ENCODE results near the gene BBOF1. TPM values are rescaled to one million over a fixed set of nuclear protein-coding genes. Genes with fewer than 3 reads are reported as not detected.
"Not testable (repeated sequence)": the region's sequence is repeated elsewhere in the genome, so short reads cannot be mapped to it uniquely, and the experiment has no call there.

BBOF1 gene
- total RNA-seq: 1 to 10 TPM; 6.8 to 7.2 TPM
- long read RNA-seq, donor 1, partial matches to known transcripts: 0 of 5 reads
- long read RNA-seq, donor 1, other reads (novel, unspliced or antisense): 5 of 5 reads
- long read RNA-seq, donor 2, partial matches to known transcripts: 1 of 7 reads
- long read RNA-seq, donor 2, other reads (novel, unspliced or antisense): 6 of 7 reads

GRCh38 chr14:74018586-74019407, at the start of gene BBOF1, which contains the start of gene ENTPD5:
TSS of gene BBOF1 (plus strand) at chr14:74019349. CDS start at chr14:74019479, 130 bp downstream.
TSS of gene ENTPD5 (minus strand) at chr14:74019288. CDS start at chr14:73988102, 31,186 bp downstream.
- DNase-seq (ENCODE audit: low spot score): peak; percentile 95
- intact Hi-C loops (cut with DNase I): loop anchor here in 1 of 2 donors (1.0 kb wide), 1 partner anchor 18 kb away; no protein-coding TSS in a partner anchor

GRCh38 chr14:73973497-73973896, 45.7 kb upstream of the BBOF1 start:
- intact Hi-C loops (cut with DNase I): no loop called here
- no peak for DNase-seq (ENCODE audit: low spot score)

- intact Hi-C loops (cut with DNase I): no loop called here
- DNase-seq (ENCODE audit: low spot score): no peak
These were observed 43.0 kb upstream of the BBOF1 start for GRCh38 chr14:73976125-73976524.

- no peak for DNase-seq (ENCODE audit: low spot score)
- intact Hi-C loops (cut with DNase I): no loop called here
These were observed 41.3 kb upstream of the BBOF1 start for GRCh38 chr14:73977896-73978295.

GRCh38 chr14:73988065-73988464, 31.1 kb upstream of the BBOF1 start:
- no peak for DNase-seq (ENCODE audit: low spot score)
- intact Hi-C loops (cut with DNase I): no loop called here

GRCh38 chr14:73988656-73989055, 30.5 kb upstream of the BBOF1 start:
- intact Hi-C loops (cut with DNase I); DNase-seq (ENCODE audit: low spot score): not testable (repeated sequence)

- no peak for DNase-seq (ENCODE audit: low spot score)
- intact Hi-C loops (cut with DNase I): no loop called here
These were observed 28.1 kb upstream of the BBOF1 start for GRCh38 chr14:73991092-73991491.

- intact Hi-C loops (cut with DNase I); DNase-seq (ENCODE audit: low spot score): not testable (repeated sequence)
These were observed 24.2 kb upstream of the BBOF1 start for GRCh38 chr14:73994926-73995325.

GRCh38 chr14:73995977-73996378, 23.2 kb upstream of the BBOF1 start:
- intact Hi-C loops (cut with DNase I): no loop called here
- no peak for DNase-seq (ENCODE audit: low spot score)

GRCh38 chr14:73996731-73997107, 22.4 kb upstream of the BBOF1 start:
- DNase-seq (ENCODE audit: low spot score): no peak
- intact Hi-C loops (cut with DNase I): no loop called here

GRCh38 chr14:73997108-73997943, 21.8 kb upstream of the BBOF1 start:
- no peak for DNase-seq (ENCODE audit: low spot score)

GRCh38 chr14:73997944-73998447, 21.2 kb upstream of the BBOF1 start:
- DNase-seq (ENCODE audit: low spot score): no peak
- intact Hi-C loops (cut with DNase I): no loop called here

More at GRCh38 chr14:73997108-73997943, 21.8 kb upstream of the BBOF1 start:
- intact Hi-C loops (cut with DNase I): no loop called here

- intact Hi-C loops (cut with DNase I): no loop called here
- DNase-seq (ENCODE audit: low spot score): no peak
These were observed 20.4 kb upstream of the BBOF1 start for GRCh38 chr14:73998726-73999125.

GRCh38 chr14:74005664-74006063, 13.5 kb upstream of the BBOF1 start:
- intact Hi-C loops (cut with DNase I); DNase-seq (ENCODE audit: low spot score): not testable (repeated sequence)

GRCh38 chr14:74008843-74009499, 10.2 kb upstream of the BBOF1 start:
- intact Hi-C loops (cut with DNase I): no loop called here
- DNase-seq (ENCODE audit: low spot score): no peak

- intact Hi-C loops (cut with DNase I): no loop called here
- no peak for DNase-seq (ENCODE audit: low spot score)
These were observed 4.8 kb upstream of the BBOF1 start for GRCh38 chr14:74014299-74014698.

GRCh38 chr14:74015176-74015575, 4.0 kb upstream of the BBOF1 start:
- intact Hi-C loops (cut with DNase I): no loop called here
- no peak for DNase-seq (ENCODE audit: low spot score)

- intact Hi-C loops (cut with DNase I): no loop called here
- no peak for DNase-seq (ENCODE audit: low spot score)
These were observed 3.2 kb upstream of the BBOF1 start for GRCh38 chr14:74015963-74016362.

GRCh38 chr14:74018174-74018585, 969 bp upstream of the BBOF1 start:
- intact Hi-C loops (cut with DNase I): no loop called here
- no peak for DNase-seq (ENCODE audit: low spot score)
